Measurements from ENCODE around the gene SRRM3.
A peak's percentile ranks its signal among the peaks of the same experiment; 100 is the strongest.
"Not testable (repeated sequence)": the region's sequence is repeated elsewhere in the genome, so short reads cannot be mapped to it uniquely, and the experiment has no call there.

Gene SRRM3

DNA sequence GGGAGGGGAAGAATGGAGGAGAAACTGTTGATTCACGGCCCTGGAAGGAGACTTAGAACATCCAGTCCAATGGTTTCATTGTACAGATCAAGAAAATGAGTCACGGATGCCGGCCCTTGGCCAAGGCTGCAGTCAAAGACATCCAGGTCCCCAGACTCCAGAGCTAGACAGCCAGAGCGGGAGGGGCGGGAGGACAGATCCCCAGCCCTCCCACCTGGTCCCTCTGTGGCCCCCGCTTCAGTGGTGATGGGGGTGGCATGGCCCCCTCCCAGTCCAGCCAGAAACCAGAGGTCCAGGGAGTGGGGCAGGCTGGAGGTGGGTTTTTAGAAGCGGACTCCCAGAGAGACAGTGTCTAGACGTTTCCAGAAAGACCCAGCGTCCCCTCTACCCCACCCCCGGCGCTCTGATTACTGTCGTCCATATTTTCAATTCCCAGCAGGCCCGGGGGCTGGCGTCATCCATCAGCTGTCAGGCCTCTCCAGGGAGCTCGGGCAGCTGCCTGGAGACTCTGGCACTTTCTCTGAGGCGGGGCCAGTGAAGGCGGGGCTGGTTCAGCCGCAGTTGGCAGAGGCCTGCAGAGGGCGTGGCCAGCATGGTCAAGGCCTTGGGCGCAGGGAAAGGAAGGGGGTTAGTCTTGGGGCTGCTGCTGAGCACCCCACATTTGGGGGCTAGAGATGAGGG lies 92.8 kb downstream of the SRRM3 start:
- DNase-seq: peak; percentile 87

DNA sequence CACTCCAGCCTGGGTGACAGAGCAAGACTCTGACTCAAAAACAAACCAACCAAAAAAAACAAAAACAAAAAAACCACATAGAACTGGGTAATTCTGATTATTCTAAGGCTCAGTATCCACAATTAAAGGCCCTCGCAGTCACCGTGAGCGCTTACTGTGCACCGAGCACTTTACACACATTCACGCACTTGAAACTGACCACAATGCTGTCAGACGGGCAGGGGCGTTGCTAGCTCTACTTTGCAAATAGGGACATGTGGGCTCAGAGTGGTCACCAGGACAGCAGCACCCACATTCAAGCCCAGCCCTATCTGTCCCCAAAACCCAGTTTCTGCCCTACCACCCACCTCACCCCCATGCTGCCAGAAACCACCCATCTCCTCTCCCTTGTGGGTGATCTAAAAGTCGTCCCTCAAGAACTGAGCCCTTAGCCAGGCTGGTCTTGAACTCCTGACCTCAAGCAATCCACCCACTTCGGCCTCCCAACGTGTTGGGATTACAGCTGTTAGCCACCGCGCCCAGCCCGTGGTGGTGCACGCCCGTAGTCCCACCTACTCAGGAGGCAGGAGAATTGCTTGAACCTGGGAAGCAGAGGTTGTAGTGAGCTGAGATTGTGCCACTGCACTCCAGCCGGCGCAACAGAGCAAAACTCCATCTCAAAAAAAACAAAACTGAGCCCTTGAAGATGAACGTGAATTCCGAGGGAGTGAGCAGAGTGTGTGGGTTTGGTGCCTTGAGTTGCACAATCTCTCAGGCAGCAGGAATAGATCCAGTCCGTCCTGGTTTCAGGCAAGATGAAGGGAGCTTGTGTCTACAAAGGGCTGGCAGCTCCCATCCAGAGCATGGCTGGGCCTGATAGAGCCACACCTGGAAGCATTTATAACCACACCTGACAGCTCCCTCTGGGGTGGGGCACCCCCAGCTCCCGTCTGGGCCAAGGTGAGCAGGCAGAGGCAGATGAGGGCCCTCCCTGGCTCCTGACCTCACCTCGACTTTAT lies 95.3 kb downstream of the SRRM3 start:
- no peak for DNase-seq

DNA sequence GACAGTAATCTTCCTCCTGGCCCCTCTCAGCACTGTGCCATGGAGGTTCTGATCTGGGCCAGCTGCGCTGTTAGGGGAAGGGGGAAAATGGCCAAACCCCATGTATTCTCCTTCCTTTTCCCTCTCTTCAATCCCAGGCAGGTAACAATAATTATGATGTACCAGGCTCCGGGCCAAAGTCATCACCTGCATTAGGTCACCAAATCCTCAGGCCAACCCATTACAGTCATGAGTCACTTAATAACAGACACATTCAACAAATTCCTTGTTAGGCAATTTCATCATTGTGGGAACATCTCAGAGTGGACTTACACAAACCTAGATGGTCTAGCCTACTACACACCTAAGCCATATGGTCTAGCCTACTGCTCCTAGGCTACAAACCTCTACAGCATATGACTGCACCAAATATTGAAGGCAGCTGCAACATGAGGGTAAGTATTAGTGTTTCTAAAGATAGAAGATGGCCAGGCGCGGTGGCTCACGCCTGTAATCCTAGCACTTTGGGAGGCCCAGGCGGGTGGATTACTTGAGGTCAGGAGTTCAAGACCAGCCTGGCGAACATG lies 98.6 kb downstream of the SRRM3 start:
- DNase-seq: no peak

DNA sequence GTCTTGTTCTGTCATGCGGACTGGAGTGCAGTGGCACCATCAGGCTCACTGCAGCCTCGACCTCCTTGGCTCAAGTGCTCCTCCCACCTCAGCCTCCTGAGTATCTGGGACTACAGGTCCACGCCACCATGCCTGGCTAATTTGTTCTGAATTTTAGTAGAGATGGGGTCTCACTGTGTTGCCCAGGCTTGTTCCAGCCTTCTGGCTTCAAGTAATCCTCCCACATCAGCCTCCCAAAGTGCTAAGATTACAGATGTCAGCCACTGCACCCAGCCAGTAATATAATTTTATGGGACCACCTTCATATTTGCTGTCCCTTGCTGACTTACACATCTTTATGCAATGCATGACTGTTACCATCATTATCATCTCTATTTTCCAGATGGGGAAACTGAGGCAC lies 99.3 kb downstream of the SRRM3 start:
- no peak for DNase-seq

DNA sequence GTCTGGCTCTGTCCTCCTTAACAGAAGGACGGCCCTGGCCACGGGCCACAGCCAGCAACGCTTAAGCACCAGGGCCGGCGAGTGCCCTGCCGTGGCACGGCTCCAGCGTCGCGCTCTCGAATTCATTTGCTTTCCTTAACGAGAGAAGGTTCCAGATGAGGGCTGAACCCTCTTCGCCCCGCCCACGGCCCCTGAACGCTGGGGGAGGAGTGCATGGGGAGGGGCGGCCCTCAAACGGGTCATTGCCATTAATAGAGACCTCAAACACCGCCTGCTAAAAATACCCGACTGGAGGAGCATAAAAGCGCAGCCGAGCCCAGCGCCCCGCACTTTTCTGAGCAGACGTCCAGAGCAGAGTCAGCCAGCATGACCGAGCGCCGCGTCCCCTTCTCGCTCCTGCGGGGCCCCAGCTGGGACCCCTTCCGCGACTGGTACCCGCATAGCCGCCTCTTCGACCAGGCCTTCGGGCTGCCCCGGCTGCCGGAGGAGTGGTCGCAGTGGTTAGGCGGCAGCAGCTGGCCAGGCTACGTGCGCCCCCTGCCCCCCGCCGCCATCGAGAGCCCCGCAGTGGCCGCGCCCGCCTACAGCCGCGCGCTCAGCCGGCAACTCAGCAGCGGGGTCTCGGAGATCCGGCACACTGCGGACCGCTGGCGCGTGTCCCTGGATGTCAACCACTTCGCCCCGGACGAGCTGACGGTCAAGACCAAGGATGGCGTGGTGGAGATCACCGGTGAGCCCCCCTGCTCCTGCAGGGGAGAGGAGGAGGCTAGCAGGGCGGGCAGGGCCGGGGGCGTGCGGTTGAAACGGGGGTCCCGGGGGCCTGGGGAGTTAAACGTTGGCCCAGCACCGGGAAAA lies 100.9 kb downstream of the SRRM3 start, which contains the start of gene HSPB1:
Gene HSPB1, plus strand, starts transcription at position 327 of the 855 bp plus-strand sequence. Its CDS starts 40 bp downstream, at position 367.
- DNase-seq: peak; percentile 83

DNA sequence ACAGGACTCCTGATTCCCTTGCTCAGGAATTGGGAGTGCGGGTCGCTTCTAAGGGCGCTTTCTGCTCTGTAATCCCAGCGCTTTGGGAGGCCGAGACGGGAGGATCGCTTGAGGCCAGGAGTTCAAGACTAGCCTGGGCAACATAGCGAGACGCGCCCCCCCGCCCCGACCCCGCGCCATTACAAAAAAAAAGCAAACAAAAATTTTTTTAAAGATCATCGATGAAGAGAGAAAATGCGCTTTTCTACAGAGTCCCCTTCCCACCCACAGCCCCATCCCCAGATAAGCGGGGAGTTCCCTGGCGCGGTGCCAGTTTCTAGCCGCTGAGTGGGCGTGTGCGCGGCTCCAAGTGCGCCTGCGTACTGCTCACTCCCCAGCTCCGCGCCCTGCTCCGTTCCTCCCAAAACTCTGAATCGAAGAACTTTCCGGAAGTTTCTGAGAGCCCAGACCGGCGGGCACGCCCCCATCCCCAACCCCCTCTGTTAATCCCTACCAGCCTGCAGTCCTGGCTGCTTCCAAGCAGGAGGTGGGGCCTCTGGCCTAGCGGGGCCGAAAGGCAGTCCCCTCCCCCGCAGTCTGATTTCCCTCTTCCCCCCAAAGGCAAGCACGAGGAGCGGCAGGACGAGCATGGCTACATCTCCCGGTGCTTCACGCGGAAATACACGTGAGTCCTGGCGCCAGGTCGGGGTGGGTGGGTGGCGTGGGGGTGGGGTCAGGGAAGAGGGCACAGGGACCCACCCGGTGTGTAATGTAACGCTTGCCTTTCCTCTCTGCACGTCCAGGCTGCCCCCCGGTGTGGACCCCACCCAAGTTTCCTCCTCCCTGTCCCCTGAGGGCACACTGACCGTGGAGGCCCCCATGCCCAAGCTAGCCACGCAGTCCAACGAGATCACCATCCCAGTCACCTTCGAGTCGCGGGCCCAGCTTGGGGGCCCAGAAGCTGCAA lies 101.8 kb downstream of the SRRM3 start:
- DNase-seq: peak; percentile 55

DNA sequence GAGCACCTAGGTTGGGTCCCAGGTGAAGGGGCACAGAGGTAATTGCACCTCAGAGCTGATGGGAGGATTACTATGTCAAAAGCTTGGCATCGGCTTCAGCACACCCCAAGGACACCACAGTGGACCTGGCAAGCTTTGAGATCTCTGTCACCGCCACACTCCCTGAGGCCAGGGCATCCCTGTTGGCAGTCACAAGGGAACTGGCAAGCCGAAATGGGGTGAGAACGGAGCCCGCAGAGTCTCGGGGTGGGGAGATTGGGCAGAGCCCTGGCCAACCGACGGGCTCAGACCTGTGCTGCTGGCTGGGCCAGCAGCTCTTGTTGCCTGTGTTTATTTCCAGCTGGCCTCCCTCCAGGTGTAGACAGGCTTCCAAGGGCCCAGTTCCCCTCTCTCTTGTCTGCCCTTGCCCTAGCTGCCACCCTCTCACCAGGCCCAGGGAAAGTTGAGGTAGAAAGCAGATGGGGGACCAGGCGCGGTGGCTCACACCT lies 103.2 kb downstream of the SRRM3 start:
- peak; percentile 26 for DNase-seq

DNA sequence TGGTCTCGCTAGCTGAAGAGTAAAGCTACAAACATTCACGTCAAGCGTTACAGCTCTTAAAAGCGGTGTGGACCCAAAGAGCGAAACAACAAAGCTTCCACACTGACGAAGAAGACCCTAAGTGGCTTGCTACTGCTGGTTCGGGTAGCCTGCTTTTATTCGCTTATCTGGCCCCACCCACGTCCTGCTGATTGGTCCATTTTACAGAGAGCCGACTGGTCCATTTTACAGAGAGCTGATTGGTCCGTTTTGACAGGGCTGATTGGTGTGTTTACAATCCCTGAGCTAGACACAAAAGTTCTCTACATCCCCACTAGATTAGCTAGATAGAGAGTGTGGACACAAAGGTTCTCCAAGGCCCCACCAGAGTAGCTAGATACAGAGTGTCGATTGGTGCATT lies 107.2 kb downstream of the SRRM3 start:
- not testable (repeated sequence) for DNase-seq

DNA sequence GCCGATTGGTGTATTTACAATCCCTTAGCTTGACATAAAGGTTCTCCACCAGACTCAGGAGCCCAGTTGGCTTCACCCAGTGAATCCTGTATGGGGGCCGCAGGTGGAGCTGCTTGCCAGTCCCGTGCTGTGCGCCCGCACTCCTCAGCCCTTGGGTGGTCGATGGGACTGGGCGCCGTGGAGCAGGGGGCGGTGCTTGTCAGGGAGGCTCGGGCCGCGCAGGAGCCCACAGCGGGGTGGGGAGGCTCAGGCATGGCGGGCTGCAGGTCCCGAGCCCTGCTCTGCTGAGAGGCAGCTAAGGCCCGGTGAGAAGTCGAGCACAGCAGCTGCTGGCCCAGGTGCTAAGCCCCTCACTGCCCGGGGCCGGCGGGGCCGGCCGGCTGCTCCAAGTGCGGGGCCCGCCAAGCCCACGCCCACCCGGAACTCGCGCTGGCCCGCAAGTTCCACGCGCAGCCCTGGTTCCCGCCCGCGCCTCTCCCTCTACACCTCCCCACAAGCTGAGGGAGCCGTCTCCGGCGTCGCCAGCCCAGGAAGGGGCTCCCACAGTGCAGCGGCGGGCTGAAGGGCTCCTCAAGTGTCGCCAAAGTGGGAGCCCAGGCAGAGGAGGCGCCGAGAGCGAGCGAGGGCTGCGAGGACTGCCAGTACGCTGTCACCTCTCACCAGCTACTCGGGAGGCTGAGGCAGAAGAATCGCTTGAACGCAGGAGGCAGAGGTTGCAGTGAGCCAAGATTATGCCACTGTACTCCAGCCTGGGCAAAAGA lies 107.8 kb downstream of the SRRM3 start:
- not testable (repeated sequence) for DNase-seq

DNA sequence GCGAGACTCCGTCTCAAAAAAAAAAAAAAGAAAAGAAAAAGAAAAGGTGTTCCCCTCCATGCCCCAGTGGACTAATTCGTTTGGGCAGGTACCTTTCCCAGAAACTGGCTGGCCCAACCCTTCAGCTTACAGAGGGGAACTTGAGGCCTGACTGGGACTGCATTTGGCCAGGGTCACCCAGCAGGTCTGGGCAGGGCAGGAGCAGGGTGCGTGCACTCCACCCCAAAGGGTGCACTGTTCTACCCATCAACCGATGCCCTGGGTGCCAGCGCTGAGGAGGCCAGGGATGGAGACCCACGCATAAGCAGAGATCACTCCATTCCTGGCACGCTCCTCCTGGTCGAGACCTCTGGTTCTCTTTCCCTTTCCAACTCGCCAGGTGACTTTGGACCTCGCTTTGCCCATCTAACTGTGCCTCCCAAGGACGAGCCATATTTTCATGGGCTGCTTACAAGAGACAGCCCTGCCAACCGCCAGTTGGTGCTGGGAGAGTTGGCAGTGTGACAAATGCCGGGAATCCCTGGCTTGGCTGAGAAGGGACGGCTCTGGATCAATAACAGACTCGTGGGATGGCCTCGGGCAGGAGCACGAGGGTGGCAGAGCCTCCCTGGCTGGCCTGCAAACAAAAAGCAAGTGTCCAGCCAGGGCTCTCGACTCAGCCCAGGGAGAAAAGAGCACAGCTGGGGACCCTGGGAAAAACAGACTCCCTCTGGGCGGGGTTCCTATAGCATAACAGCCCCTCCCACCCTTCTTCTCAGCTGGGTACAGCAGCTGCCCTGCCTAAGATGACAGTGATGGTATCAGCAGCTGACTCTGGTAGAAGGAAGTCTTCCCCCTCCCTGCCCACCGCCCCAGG lies 108.6 kb downstream of the SRRM3 start:
- DNase-seq: peak; percentile 94

DNA sequence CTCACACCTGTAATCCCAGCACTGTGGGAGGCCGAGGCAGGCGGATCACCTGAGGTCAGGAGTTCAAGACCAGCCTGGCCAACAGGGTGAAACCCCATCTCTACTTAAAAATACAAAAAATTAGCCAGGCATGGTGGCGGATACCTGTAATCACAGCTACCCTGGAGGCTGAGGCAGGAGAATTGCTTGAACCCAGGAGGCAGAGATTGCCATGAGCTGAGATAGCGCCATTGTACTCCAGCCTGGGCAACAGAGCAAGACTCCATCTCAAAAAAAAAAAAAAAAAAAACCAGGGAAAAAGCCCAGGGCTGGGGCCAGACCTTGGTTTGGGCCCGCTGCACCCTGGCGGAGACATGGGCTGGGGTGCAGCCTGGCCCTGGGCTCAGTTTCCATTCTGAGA lies 110.1 kb downstream of the SRRM3 start:
- not testable (repeated sequence) for DNase-seq

DNA sequence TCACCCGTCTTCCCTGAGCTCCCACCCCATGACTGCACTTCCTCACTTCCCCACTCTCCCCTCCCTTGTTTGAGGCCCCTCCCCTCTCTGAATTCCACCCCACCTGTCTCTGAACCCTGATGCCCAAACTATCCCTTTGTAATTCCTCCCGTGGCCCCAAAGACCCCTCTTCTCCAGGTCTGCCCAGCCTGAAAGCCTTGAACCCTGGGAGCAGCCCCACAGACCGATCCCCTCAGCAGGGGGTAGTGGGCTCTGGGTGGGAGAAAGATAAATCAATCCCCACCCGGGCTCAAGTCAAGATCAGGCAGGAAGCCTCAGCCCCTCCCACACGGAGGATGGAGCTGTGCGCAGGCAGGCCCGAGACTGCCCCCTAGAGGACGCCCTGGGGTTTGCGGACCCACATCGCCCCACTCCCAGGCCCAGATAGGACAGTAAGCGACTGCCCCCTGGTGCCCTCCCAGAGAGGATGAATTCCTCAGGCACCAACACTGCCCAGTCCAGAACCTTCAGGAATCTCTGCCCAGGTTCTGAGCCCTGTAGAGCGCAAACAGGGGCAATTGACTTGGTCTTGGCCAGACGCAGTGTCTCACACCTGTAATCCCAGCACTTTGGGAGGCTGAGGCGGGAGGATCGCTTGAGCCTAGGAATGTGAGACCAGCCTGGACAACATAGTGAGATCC lies 112.5 kb downstream of the SRRM3 start:
- DNase-seq: peak; percentile 93

DNA sequence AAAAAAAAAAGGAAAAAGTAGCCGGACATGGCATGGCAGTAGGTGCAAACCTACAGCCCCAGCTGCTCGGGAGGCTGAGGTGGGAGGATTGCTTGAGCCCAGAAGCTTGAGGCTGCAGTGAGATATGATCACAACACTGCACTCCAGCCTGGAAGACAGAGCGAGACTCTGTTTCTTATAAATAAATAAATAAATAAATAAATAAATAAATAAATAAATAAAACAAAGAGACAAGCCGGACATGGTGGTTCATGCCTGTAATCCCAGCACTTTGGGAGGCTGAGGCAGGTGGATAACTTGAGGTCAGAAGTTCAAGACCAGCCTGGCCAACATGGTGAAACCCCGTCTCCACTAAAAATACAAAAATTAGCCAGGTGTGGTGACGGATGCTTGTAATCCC lies 113.0 kb downstream of the SRRM3 start:
- DNase-seq: not testable (repeated sequence)

DNA sequence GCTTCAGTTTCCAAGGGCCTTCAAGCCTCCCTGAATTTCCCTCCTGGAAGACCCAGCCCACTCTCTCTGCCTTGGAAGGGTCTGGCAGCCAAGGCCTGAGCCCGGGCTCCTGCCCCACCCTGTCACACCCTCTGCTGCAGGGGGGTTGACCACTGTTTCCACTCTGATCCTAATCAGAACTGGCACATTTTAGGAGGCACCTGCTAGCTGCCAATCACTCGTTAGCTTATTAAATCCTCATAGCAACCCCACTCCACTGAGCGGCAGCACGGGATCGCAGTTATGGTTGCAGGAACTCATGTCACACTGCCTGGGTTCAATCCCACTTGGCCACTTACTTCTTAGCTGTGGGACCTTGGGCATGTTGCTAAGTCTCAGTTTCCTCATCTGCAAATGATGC lies 113.7 kb downstream of the SRRM3 start:
- DNase-seq: no peak

DNA sequence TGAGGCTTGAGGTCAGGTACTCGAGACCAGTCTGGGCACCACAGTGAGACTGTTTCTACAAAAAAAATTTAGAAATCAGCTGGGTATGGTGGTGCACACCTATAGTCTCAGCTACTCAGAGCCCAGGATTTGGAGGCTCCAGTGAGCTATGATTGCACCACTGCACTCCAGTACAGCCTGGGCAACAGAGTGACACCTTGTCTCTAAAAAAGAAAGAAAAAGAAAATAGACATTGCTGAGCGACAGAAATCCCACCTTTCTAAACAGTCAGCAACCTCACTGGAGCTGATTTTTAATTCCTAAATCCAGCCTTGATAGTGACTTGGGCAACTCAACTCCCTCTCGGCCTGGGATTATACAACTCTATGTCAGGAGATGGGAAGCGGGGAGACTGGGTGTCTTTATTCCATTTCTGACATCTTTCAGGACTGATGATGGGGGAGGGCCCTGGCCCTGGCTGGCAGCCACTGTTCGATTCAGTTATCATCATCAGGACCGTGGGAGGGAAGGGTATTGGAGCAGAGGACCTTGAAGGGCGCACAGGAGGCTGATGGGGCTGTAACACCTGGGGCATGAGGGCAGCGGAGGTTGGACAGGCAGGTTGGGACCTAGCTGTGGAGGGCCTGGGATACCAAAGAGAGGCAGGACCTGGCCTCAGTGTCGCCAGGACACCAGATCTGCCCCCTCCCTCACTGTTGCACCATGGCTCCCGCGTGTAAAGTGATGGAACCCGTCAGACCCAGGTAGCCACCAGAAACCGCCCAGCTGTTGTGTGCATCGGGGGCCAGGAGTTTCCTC lies 115.5 kb downstream of the SRRM3 start:
- no peak for DNase-seq

DNA sequence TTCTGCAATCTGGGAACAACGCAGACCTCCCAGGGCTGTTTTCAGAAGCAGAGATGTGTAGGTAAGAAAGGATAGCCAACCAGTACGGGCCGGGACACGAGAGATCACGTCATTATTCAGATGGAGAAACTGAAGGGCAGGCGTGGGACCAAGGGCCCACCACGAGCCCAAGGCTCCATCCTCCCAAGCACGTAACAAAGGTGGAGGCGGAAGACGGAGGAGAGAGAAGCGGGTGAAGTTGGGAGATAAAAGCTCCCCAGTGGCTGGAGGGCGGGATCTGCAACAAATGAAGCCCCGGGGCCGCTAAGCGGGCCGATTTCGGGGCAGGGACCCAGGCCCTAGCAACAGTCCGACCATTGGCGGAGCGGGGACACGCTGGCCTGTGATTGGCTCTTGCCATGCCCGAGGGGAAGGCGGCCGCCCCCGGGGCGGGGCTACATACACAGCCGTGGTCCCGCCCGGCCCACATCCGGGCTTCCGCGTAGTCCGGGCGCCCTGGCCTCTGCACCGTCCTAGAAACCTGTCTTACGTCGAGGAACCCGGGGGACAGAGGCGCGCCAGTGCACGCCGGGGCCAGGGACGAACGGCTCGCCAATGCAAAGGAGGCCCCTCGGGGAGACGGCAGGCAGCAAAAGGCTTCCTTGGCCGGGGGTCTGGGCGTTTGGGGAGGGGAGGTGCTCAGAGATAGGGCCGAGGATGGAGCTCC lies 116.2 kb downstream of the SRRM3 start:
- DNase-seq: peak; percentile 96
